Measurements from ENCODE around the gene PRR9.
"Not testable (repeated sequence)": the region's sequence is repeated elsewhere in the genome, so short reads cannot be mapped to it uniquely, and the experiment has no call there.

Gene PRR9

GRCh38 chr1:153217212-153217611, at the start of gene PRR9:
PRR9 (plus strand) TSS chr1:153217584; CDS start chr1:153218145, 561 bp downstream.
- intact Hi-C loops (cut with DNase I), result no loop called here
- no peak for DNase-seq

- intact Hi-C loops (cut with DNase I), result no loop called here
- DNase-seq, result no peak
Measured at GRCh38 chr1:153168686-153169085, 48.7 kb upstream of the PRR9 start.

GRCh38 chr1:153174624-153175023, 42.8 kb upstream of the PRR9 start:
- intact Hi-C loops (cut with DNase I), result no loop called here
- no peak for DNase-seq

- intact Hi-C loops (cut with DNase I), result no loop called here
- DNase-seq, result no peak
Measured at GRCh38 chr1:153178922-153179321, 38.5 kb upstream of the PRR9 start.

GRCh38 chr1:153180556-153180955, 36.8 kb upstream of the PRR9 start:
- DNase-seq, result no peak
- intact Hi-C loops (cut with DNase I), result no loop called here

- intact Hi-C loops (cut with DNase I); DNase-seq: not testable (repeated sequence)
Measured at GRCh38 chr1:153188301-153188700, 29.1 kb upstream of the PRR9 start.

GRCh38 chr1:153190373-153190772, 27.0 kb upstream of the PRR9 start:
- intact Hi-C loops (cut with DNase I), result no loop called here

GRCh38 chr1:153192697-153193096, 24.7 kb upstream of the PRR9 start:
- intact Hi-C loops (cut with DNase I), result no loop called here
- peak in 1 of 42 donors; percentile 13 for DNase-seq

More at GRCh38 chr1:153190373-153190772, 27.0 kb upstream of the PRR9 start:
- DNase-seq, result no peak

GRCh38 chr1:153194331-153195050, 22.9 kb upstream of the PRR9 start:
- DNase-seq, result peak in 16 of 42 donors; percentile 1 to 58 (median 11)
- intact Hi-C loops (cut with DNase I), result no loop called here

- intact Hi-C loops (cut with DNase I), result no loop called here
Measured at GRCh38 chr1:153195216-153195615, 22.2 kb upstream of the PRR9 start.

GRCh38 chr1:153202006-153202405, 15.4 kb upstream of the PRR9 start:
- intact Hi-C loops (cut with DNase I), result no loop called here
- DNase-seq, result no peak

More at GRCh38 chr1:153195216-153195615, 22.2 kb upstream of the PRR9 start:
- DNase-seq, result no peak

GRCh38 chr1:153203130-153203529, 14.3 kb upstream of the PRR9 start, which contains the start of gene LELP1:
LELP1 (plus strand) TSS chr1:153203430; CDS start chr1:153204708, 1,278 bp downstream.
- intact Hi-C loops (cut with DNase I), result no loop called here
- DNase-seq, result no peak

- intact Hi-C loops (cut with DNase I), result no loop called here
Measured at GRCh38 chr1:153206631-153207030, 10.8 kb upstream of the PRR9 start.

GRCh38 chr1:153210206-153210605, 7.2 kb upstream of the PRR9 start:
- intact Hi-C loops (cut with DNase I), result no loop called here
- no peak for DNase-seq

More at GRCh38 chr1:153206631-153207030, 10.8 kb upstream of the PRR9 start:
- DNase-seq, result no peak

- intact Hi-C loops (cut with DNase I), result no loop called here
- no peak for DNase-seq
Measured at GRCh38 chr1:153212201-153212600, 5.2 kb upstream of the PRR9 start.

- no peak for DNase-seq
- intact Hi-C loops (cut with DNase I), result no loop called here
Measured at GRCh38 chr1:153213519-153213918, 3.9 kb upstream of the PRR9 start.

GRCh38 chr1:153217744-153218416, 496 bp downstream of the PRR9 start:
- no peak for DNase-seq
- intact Hi-C loops (cut with DNase I), result no loop called here

GRCh38 chr1:153220606-153221303, 3.4 kb downstream of the PRR9 start:
- intact Hi-C loops (cut with DNase I), result loop anchor here (10.0 kb wide), 2 partner anchors 346 to 566 kb away; partner anchors contain the start of gene SMCP
- DNase-seq, result peak in 25 of 42 donors; percentile 17 to 77 (median 38)

- intact Hi-C loops (cut with DNase I), result loop anchor here (10.0 kb wide), 2 partner anchors 348 to 568 kb away; partner anchors contain the start of gene SMCP
- peak; percentile 49 to 90 (median 76) for DNase-seq
Measured at GRCh38 chr1:153223040-153223891, 5.9 kb downstream of the PRR9 start.
